Endothelial cell of umbilical vein (primary cell): ENCODE measurements around the gene PSTPIP1. TPM values are rescaled to one million over a fixed set of nuclear protein-coding genes. Genes with fewer than 3 reads are reported as not detected.

Source experiments
- BruUV-seq: library from RNA; stranded (reverse); fragments of 400-500 nt; replicated peaks from 2 replicates; lab custom pipeline; 2021; lab: Mats Ljungman, UMichigan
- CTCF ChIA-PET: fragments of 300-600, 350-600 bp; sonication (Branson Sonifier 250); formaldehyde crosslinking; loops from one replicate; lab custom pipeline; 2021; ENCODE audit warnings: antibody characterized with exemption, inconsistent platforms; lab: Charles Lee
- POLR2A ChIA-PET: fragments of 300-600, 350-600 bp; sonication (Branson Sonifier 250); formaldehyde crosslinking; loops from one replicate; lab custom pipeline; 2021; ENCODE audit warnings: antibody characterized with exemption, inconsistent platforms; lab: Charles Lee
- DNase-seq: peaks from one replicate; pipeline ENCODE4 v3.0.0-alpha.2; 2011; ENCODE audit warnings: low read depth, low spot score
- FAIRE-seq: peaks from 2 replicates; lab custom pipeline; 2011; peaks lifted over from hg19 to GRCh38; lab: Jason Lieb, UNC
- H2AFZ ChIP-seq: 2 replicates; pipeline ENCODE4 v1.6.0; 2012; ENCODE audit warnings: low read depth, low read length, control low read depth, inconsistent platforms
- H3K27ac ChIP-seq: 2 replicates; pipeline ENCODE4 v1.5.1; 2011; ENCODE audit warnings: low read depth, mild to moderate bottlenecking, control low read depth, low read length, moderate library complexity; ENCODE audit not compliant: insufficient read depth
- H3K27me3 ChIP-seq, 2 experiments: 2 replicates each; pipeline versions ENCODE4 v1.6.0 to v1.6.1; 2011; ENCODE audit warnings: low read length in 2 of 2, mixed read lengths in 1 of 2; ENCODE audit not compliant: control insufficient read depth in 2 of 2, insufficient read depth in 2 of 2
- H3K36me3 ChIP-seq, 2 experiments: 2 replicates in 1 of 2; 3 replicates in 1 of 2; pipeline ENCODE4 v1.5.1; 2011; ENCODE audit warnings: low read length in 2 of 2, mild to moderate bottlenecking in 1 of 2, moderate library complexity in 1 of 2; ENCODE audit not compliant: control insufficient read depth in 2 of 2, insufficient read depth in 2 of 2; ENCODE audit errors: extremely low read depth in 1 of 2
- H3K4me1 ChIP-seq: 3 replicates; pipeline ENCODE4 v1.5.1; 2011; ENCODE audit warnings: mild to moderate bottlenecking, low read length; ENCODE audit not compliant: control insufficient read depth, insufficient read depth; ENCODE audit errors: extremely low read depth
- H3K4me2 ChIP-seq: 2 replicates; pipeline ENCODE4 v1.6.1; 2011; ENCODE audit warnings: low read length, control low read depth, mixed read lengths; ENCODE audit not compliant: insufficient read depth
- H3K4me3 ChIP-seq, 3 experiments: fragments of 200-600 bp in 1 of 3; sonication (generic), shearing (Covaris generic) in 1 of 3; replicated peaks in 1 of 3; 2 replicates each; pipeline ENCODE4 v1.5.1; 2011 to 2016; ENCODE audit warnings: control low read depth in 3 of 3, low read length in 3 of 3, mild to moderate bottlenecking in 2 of 3, inconsistent platforms in 1 of 3, low read depth in 1 of 3, moderate library complexity in 1 of 3; ENCODE audit not compliant: insufficient read depth in 1 of 3
- H3K79me2 ChIP-seq: 2 replicates; pipeline ENCODE4 v1.6.0; 2012; ENCODE audit warnings: low read length, inconsistent platforms; ENCODE audit not compliant: control insufficient read depth, insufficient read depth
- H3K9ac ChIP-seq: replicated peaks from 2 replicates; pipeline ENCODE3; 2011; ENCODE audit warnings: low read length, control low read depth; ENCODE audit not compliant: insufficient read depth; ENCODE audit errors: extremely low read depth
- H3K9me1 ChIP-seq: replicated peaks from 3 replicates; pipeline ENCODE4 v1.6.0; 2011; ENCODE audit warnings: mild to moderate bottlenecking, low read length; ENCODE audit not compliant: control insufficient read depth, insufficient read depth; ENCODE audit errors: extremely low read depth
- H3K9me3 ChIP-seq: replicated peaks from 2 replicates; pipeline ENCODE4 v1.5.1; 2012; ENCODE audit warnings: low read length, inconsistent platforms; ENCODE audit not compliant: control insufficient read depth, insufficient read depth
- H4K20me1 ChIP-seq: replicated peaks from 2 replicates; pipeline ENCODE3; 2011; ENCODE audit warnings: mild to moderate bottlenecking, low read length; ENCODE audit not compliant: control insufficient read depth, insufficient read depth; ENCODE audit errors: extremely low read depth
- CTCF ChIP-seq, 2 donors: IDR thresholded peaks; 1 replicate in 1 of 2; 2 replicates in 1 of 2; pipeline ENCODE4 v1.5.1; 2011; ENCODE audit warnings: low read length in 2 of 2, mild to moderate bottlenecking in 2 of 2, moderate library complexity in 2 of 2, control low read depth in 1 of 2, inconsistent platforms in 1 of 2, low read depth in 1 of 2; ENCODE audit not compliant: insufficient read depth in 1 of 2; ENCODE audit errors: extremely low read depth in 1 of 2
- EZH2 ChIP-seq: IDR thresholded peaks from 2 replicates; pipeline ENCODE4 v1.6.1; 2012; ENCODE audit warnings: borderline replicate concordance, low read depth, mild to moderate bottlenecking, moderate library complexity, low read length, inconsistent platforms; ENCODE audit not compliant: severe bottlenecking
- FOS ChIP-seq: IDR thresholded peaks from 2 replicates; pipeline ENCODE4 v1.6.1; 2011; ENCODE audit warnings: mild to moderate bottlenecking, low read length, moderate library complexity, borderline replicate concordance; ENCODE audit not compliant: insufficient read depth
- GATA2 ChIP-seq: IDR thresholded peaks from 2 replicates; pipeline ENCODE4 v1.7.0; 2011; ENCODE audit warnings: low read depth, mild to moderate bottlenecking, moderate library complexity, mixed read lengths, low read length; ENCODE audit not compliant: insufficient read length, insufficient read depth
- JUN ChIP-seq: IDR thresholded peaks from 2 replicates; pipeline ENCODE4 v1.6.1; 2011; ENCODE audit warnings: borderline replicate concordance, low read depth; ENCODE audit not compliant: insufficient read length, insufficient read depth
- MYC ChIP-seq: IDR thresholded peaks from one replicate; pipeline ENCODE4 v1.6.1; 2011; ENCODE audit warnings: mild to moderate bottlenecking, low read depth, low read length
- POLR2A ChIP-seq: IDR thresholded peaks from 2 replicates; pipeline ENCODE4 v1.6.1; 2012; ENCODE audit warnings: low read depth, mild to moderate bottlenecking, control low read depth, low read length
- POLR2AphosphoS5 ChIP-seq: IDR thresholded peaks from 2 replicates; pipeline ENCODE4 v1.6.1; 2012; ENCODE audit warnings: low read depth, mild to moderate bottlenecking, control low read depth, low read length, moderate library complexity; ENCODE audit not compliant: insufficient read depth
- dilution Hi-C: fragments of 300-500 bp; cut with MboI; formaldehyde crosslinking; loops from one replicate; pipeline ENCODE4 v1.15.0; 2019; ENCODE audit warnings: low sequenced_read_pairs; ENCODE audit not compliant: extremely low pct_ligation_motif_present
- intact Hi-C: fragments of 100-400 bp; cut with micrococcal nuclease; formaldehyde crosslinking; loops from one replicate; pipeline ENCODE4 v1.10.0; 2022
- polyA plus RNA-seq, 4 experiments: library from polyadenylated mRNA; depleted of rRNA in 3 of 4; stranded (reverse) in 3 of 4; unstranded in 1 of 4; fragments of >200 nt; gene quantifications; 2 replicates each; pipeline versions ENCODE4 v1.2.1 to v1.2.3, GENCODE V29; 2011 to 2012; ENCODE audit warnings: missing spikeins in 1 of 4
- total RNA-seq: library from RNA; stranded (reverse); gene quantifications from 2 replicates; pipeline ENCODE4 v1.2.3, GENCODE V29; 2021
- TF ChIP-seq, protein P1 (sequence below): IDR thresholded peaks from 2 replicates; pipeline ENCODE4 v1.6.1; 2011; ENCODE audit not compliant: insufficient read depth, insufficient read length

Gene PSTPIP1
- total and polyA plus RNA-seq, 2 donors (not counting 3 experiments of a cell fraction or from before 2014, with no cell fraction given) = not detected

DNA sequence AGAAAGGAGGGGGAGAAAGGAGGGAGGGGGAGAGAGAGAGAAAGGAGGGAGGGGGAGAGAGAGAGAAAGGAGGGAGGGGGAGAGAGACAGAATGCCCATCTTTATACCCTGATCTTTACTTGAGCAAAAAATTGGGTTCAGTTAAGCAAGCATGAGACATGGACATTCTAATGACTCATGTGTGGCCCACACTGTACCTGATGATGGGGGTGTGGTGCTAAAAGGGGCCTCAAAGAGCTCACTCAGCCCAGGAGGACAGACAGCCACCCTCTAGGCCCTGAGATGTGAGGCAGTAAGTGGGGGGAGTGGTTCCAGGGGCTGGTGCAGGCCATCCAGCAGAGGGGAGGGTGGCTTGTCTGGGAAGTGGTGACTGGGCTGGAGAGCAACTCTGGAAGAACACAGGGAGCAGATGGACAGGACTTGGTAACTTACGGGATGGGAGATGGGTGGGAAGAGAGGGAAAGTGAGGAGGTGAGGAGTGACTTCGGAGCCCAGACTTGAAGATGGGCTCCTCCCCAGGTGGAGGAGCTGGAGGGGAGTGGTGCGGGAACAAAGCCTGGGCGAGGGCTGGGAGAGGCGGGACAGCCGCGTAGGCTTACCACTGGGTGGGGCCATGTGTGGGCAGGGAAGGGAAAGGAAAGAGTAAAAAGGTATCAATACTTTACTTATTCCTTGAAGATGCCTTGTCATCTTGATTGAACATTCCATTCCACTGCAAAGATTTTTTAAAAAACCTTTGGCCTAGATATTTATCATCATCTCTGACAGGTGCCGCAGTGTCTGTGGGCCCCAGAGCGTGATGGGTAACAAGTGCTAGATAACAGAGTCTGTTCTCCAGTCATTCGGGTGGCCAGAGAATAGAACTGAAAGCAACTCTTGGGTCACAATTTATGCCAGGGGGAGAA lies 43.6 kb downstream of the PSTPIP1 start:
- no peak for DNase-seq
- POLR2A ChIA-PET = no interaction called here
- Histone ChIP-seq H3K4me1 (no peaks in the 10 kb centered on the region), H4K20me1 (no peaks in the 10 kb centered on the region), H3K79me2 (no peaks in the 10 kb centered on the region), H3K27ac (no peak overlapping the region), H3K9ac (no peak overlapping the region), H3K9me1 (no peaks in the 10 kb centered on the region), H3K9me3 (no peaks in the 10 kb centered on the region), H3K36me3 (peaks cover 0 to 12% of the 10 kb centered on the region in 2 experiments), H3K4me2 (no peak overlapping the region), H3K4me3 (no peak overlapping the region), H2AFZ (no peak overlapping the region), H3K27me3 (no peaks in the 10 kb centered on the region)
- no TSS peak for BruUV-seq
- intact Hi-C loops = no loop called here
- dilution Hi-C loops = no loop called here
- CTCF ChIA-PET = interaction anchor here (1.7 kb wide), 1 partner anchor 12 kb away, joined by 4 read pairs; no protein-coding TSS in a partner anchor
- no peak for TF ChIP-seq MYC
- no peak for FAIRE-seq

- Histone ChIP-seq H3K27ac (no peak overlapping the region), H3K9me1 (no peaks in the 10 kb centered on the region), H3K9ac (no peak overlapping the region), H2AFZ (no peak overlapping the region), H3K27me3 (no peaks in the 10 kb centered on the region), H3K4me2 (no peak overlapping the region), H3K4me3 (no peak overlapping the region), H4K20me1 (no peaks in the 10 kb centered on the region), H3K79me2 (no peaks in the 10 kb centered on the region), H3K4me1 (no peaks in the 10 kb centered on the region), H3K9me3 (no peaks in the 10 kb centered on the region), H3K36me3 (peaks cover 0 to 13% of the 10 kb centered on the region in 2 experiments)
- ChIA-PET POLR2A (no interaction called here), CTCF (no interaction called here)
- FAIRE-seq = no peak
- no TSS peak for BruUV-seq
- TF ChIP-seq POLR2A = no peak
- no peak for TF ChIP-seq JUN
- no peak for TF ChIP-seq FOS
- TF ChIP-seq, protein P1, sequence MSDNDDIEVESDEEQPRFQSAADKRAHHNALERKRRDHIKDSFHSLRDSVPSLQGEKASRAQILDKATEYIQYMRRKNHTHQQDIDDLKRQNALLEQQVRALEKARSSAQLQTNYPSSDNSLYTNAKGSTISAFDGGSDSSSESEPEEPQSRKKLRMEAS = no peak
- TF ChIP-seq MYC = no peak
- TF ChIP-seq POLR2AphosphoS5 = no peak
- TF ChIP-seq CTCF (IDR thresholded peaks at IDR 0.05; ENCODE audit: extremely low read depth in 1 of 2, insufficient read depth in 1 of 2, low read depth in 1 of 2, low read length in 2 of 2) = no peak
- TF ChIP-seq EZH2 = no peak
- TF ChIP-seq GATA2 = no peak
- dilution Hi-C loops = no loop called here
- no peak for DNase-seq
- intact Hi-C loops = no loop called here
Observed at GRCh38 chr15:77039217-77039533, 44.2 kb downstream of the PSTPIP1 start.
